PC-3 (cell line): Measurements from ENCODE around the gene ACKR1. TPM values are rescaled to one million over a fixed set of nuclear protein-coding genes. Genes with fewer than 3 reads are reported as not detected.

ENCODE experiments used
- ATAC-seq: fragments of 200-7000 bp; cut with Tn5 transposase; 2 replicates; pipeline ENCODE4 v1.9.1; 2020; ENCODE audit warnings: mild to moderate bottlenecking, moderate library complexity
- BruUV-seq: library from RNA; stranded (reverse); fragments of 400-500 nt; replicated peaks from 2 replicates; lab custom pipeline; 2021; lab: Mats Ljungman, UMichigan
- CTCF ChIA-PET: fragments of 300-600 bp; sonication (Branson Sonifier 250); formaldehyde crosslinking; loops from one replicate; lab custom pipeline; 2022; ENCODE audit warnings: antibody characterized with exemption; lab: Charles Lee
- POLR2A ChIA-PET: fragments of 300-600 bp; sonication (Branson Sonifier 250); formaldehyde crosslinking; loops from one replicate; lab custom pipeline; 2022; ENCODE audit warnings: antibody characterized with exemption; ENCODE audit not compliant: unreplicated experiment; lab: Charles Lee
- DNase-seq: peaks from one replicate; pipeline ENCODE4 v3.0.0-alpha.2; 2015
- H2AFZ ChIP-seq: fragments of 300-600 bp; sonication (generic); 2 replicates; pipeline ENCODE4 v1.6.0; 2016; ENCODE audit warnings: antibody characterized with exemption, low read length
- H3F3A ChIP-seq: fragments of 300-600 bp; sonication (generic); one replicate; pipeline ENCODE4 v1.6.0; 2017; ENCODE audit warnings: antibody characterized with exemption, low read length, control low read depth, mild to moderate bottlenecking; ENCODE audit not compliant: unreplicated experiment
- H3K27ac ChIP-seq: fragments of 300-600 bp; sonication (generic); 2 replicates; pipeline ENCODE4 v1.5.1; 2016; ENCODE audit warnings: mild to moderate bottlenecking, low read length
- H3K27me3 ChIP-seq: fragments of 300-600 bp; sonication (generic); 2 replicates; pipeline ENCODE4 v1.6.1; 2016; ENCODE audit warnings: low read length, mixed read lengths
- H3K36me3 ChIP-seq: fragments of 300-600 bp; sonication (generic); 2 replicates; pipeline ENCODE4 v1.6.1; 2016; ENCODE audit warnings: low read depth, mixed run types, low read length, mixed read lengths
- H3K4me1 ChIP-seq: fragments of 300-600 bp; sonication (generic); 2 replicates; pipeline ENCODE4 v1.5.1; 2016; ENCODE audit warnings: low read length; ENCODE audit not compliant: insufficient read depth
- H3K4me2 ChIP-seq: fragments of 300-600 bp; sonication (generic); 2 replicates; pipeline ENCODE4 v1.6.0; 2016; ENCODE audit warnings: low read length
- H3K4me3 ChIP-seq: fragments of 300-600 bp; sonication (generic); 2 replicates; pipeline ENCODE4 v1.5.1; 2016; ENCODE audit warnings: mild to moderate bottlenecking, low read length, mixed read lengths
- H3K79me2 ChIP-seq: fragments of 300-600 bp; sonication (generic); 2 replicates; pipeline ENCODE4 v1.6.1; 2017; ENCODE audit warnings: low read length, mixed read lengths
- H3K9ac ChIP-seq: fragments of 300-600 bp; sonication (generic); 2 replicates; pipeline ENCODE4 v1.6.0; 2016; ENCODE audit warnings: mild to moderate bottlenecking, low read length
- H3K9me2 ChIP-seq: fragments of 300-600 bp; sonication (generic); replicated peaks from 2 replicates; pipeline ENCODE4 v1.6.1; 2016; ENCODE audit warnings: mixed run types, low read length, mixed read lengths
- H3K9me3 ChIP-seq: fragments of 300-600 bp; sonication (generic); 2 replicates; pipeline ENCODE4 v1.6.1; 2016; ENCODE audit warnings: low read length, mixed read lengths
- H4K20me1 ChIP-seq: fragments of 300-600 bp; sonication (generic); 2 replicates; pipeline ENCODE4 v1.6.1; 2016; ENCODE audit warnings: low read length, mixed read lengths
- EZH2 ChIP-seq: fragments of 300-600 bp; sonication (generic); IDR thresholded peaks from one replicate; pipeline ENCODE4 v1.6.1; 2017; ENCODE audit warnings: antibody characterized with exemption, mild to moderate bottlenecking, low read length; ENCODE audit not compliant: unreplicated experiment
- EZH2phosphoT487 ChIP-seq: fragments of 300-600 bp; sonication (generic); IDR thresholded peaks from 2 replicates; pipeline ENCODE4 v1.6.1; 2018; ENCODE audit warnings: mild to moderate bottlenecking, antibody characterized with exemption, low read length, borderline replicate concordance
- intact Hi-C: fragments of 100-400 bp; cut with micrococcal nuclease; formaldehyde crosslinking; loops from 2 replicates; pipeline ENCODE4 v1.9.0; 2023
- total RNA-seq: library from RNA; depleted of rRNA; stranded (reverse); fragments of >200 nt; gene quantifications from 2 replicates; pipeline ENCODE4 v1.2.3, GENCODE V29; 2014
- TF ChIP-seq, protein P1 (sequence below): fragments of 300-600 bp; sonication (generic); conservative IDR thresholded peaks from 2 replicates; pipeline ENCODE4 v1.5.1; 2017; ENCODE audit warnings: antibody characterized with exemption, low read depth, mild to moderate bottlenecking, low read length

ACKR1 gene
- total RNA-seq, 1 experiment from 2014 or later, result not detected

DNA sequence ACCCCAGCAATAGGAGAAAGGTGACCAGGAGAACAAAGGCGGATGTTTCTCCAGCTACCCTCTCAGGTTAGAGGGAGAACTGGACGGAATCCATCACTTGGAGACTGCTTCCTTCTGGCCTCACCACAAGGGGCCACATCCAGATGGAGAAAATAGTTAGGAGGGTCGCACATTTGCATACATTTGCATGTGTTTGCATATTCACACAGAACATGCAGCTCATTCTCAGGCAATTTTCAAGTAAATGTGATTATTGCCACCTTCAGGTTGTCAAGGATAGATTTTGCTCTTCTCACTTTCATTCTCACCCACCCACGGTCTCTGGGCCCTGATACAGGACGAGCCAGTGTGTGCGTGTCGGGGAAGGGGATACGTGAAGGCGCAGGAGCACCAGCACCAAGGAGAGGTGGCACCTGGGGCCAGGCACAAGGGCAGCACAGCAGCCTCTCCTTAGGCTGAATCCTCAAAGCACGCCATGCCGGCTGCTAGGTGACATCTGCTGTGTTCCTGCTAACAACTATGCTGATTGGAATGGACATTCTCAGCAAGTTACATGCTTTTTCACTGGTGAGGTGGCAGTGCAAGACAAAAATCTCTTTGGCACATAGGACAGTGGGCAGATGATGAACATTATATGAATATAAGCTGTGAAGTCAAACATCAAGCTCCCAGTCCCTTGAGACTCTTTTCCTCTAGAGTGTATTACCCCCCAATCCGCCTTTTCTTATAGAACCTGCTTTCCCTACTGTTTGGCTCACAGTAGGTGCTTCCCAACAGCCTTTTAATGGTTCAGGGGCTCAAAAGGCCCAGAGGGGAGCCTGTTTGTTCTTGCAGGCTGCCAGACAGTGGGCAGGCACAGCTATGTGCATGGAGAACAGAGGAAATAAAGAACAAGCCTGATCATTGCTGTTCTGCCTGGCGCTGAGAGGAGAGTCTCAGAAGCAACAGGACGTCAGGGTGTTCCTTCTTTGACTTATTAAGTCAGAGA is 14.3 kb downstream of the ACKR1 start:
- H3K79me2 ChIP-seq, result no peaks in the 10 kb centered on the region
- peaks cover 11% of the 10 kb centered on the region; the same call in 1 of the 2 replicates for H3K27me3 ChIP-seq
- H2AFZ ChIP-seq, result no peak overlapping the region
- TF ChIP-seq, protein P1, sequence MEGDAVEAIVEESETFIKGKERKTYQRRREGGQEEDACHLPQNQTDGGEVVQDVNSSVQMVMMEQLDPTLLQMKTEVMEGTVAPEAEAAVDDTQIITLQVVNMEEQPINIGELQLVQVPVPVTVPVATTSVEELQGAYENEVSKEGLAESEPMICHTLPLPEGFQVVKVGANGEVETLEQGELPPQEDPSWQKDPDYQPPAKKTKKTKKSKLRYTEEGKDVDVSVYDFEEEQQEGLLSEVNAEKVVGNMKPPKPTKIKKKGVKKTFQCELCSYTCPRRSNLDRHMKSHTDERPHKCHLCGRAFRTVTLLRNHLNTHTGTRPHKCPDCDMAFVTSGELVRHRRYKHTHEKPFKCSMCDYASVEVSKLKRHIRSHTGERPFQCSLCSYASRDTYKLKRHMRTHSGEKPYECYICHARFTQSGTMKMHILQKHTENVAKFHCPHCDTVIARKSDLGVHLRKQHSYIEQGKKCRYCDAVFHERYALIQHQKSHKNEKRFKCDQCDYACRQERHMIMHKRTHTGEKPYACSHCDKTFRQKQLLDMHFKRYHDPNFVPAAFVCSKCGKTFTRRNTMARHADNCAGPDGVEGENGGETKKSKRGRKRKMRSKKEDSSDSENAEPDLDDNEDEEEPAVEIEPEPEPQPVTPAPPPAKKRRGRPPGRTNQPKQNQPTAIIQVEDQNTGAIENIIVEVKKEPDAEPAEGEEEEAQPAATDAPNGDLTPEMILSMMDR, result no peak
- TF ChIP-seq EZH2phosphoT487 (no peak), EZH2 (no peak)
- ATAC-seq (no peak), DNase-seq (no peak)
- H3K4me1 ChIP-seq, result peaks cover 15% of the 10 kb centered on the region
- H3K9me2 ChIP-seq, result no peaks in the 10 kb centered on the region
- H3K4me2 ChIP-seq, result no peak overlapping the region
- H3K9me3 ChIP-seq, result no peaks in the 10 kb centered on the region
- BruUV-seq, result no TSS peak
- ChIA-PET CTCF (no interaction called here), POLR2A (no interaction called here)
- no peak overlapping the region for H3K9ac ChIP-seq
- H3K36me3 ChIP-seq, result no peaks in the 10 kb centered on the region
- no peak overlapping the region for H3K27ac ChIP-seq
- H4K20me1 ChIP-seq, result no peaks in the 10 kb centered on the region
- no peaks in the 10 kb centered on the region for H3F3A ChIP-seq
- intact Hi-C loops, result no loop called here
- no peak overlapping the region for H3K4me3 ChIP-seq

DNA sequence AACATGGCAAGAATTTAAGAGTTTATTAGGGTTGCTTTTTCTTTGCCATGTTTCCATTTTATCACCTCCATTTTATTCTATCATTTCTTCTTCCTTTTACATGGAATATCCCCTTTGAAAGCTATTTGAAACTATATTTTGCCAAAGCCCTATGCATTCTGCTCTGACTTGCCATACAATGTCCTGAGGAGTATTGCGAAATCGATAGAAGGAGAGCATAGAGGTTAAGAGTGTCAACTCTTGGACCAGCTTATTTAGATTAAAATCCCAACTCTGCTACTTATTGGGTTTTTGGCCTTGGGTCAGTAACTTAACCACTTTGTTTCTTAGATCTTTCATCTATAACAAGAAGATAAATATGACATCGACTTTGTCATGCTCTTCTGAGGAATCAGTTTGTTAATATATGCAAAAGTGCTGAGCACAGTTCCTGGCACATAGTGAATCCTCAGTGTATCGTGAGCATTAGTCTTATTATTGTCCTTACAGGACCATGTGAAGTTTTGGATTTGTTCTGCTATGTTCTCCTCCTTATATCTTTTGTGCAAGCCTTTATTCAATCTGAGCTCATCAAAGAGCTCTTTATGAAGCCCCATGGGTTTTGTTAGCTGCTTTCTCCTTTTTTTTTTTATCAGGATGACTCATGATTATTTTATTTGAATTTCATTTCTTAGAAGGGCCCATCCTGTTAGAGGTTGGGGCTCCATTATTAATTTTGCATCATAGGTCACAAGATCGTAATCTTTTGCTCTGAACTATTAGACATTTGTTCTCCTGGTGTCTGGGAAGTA is 17.6 kb downstream of the ACKR1 start:
- 0 out of 2 replicates have a peak, but pooled peaks cover 3% of the 10 kb centered on the region for H3K27me3 ChIP-seq
- no peaks in the 10 kb centered on the region for H3K9me2 ChIP-seq
- H4K20me1 ChIP-seq, result no peaks in the 10 kb centered on the region
- no TSS peak for BruUV-seq
- intact Hi-C loops, result no loop called here
- peaks cover 15% of the 10 kb centered on the region for H3K4me1 ChIP-seq
- DNase-seq, result peak; percentile 56
- no peak overlapping the region for H3K9ac ChIP-seq
- H3K36me3 ChIP-seq, result no peaks in the 10 kb centered on the region
- no peak overlapping the region for H3K27ac ChIP-seq
- no peak overlapping the region for H2AFZ ChIP-seq
- H3K9me3 ChIP-seq, result no peaks in the 10 kb centered on the region
- H3K4me3 ChIP-seq, result no peak overlapping the region
- ChIA-PET POLR2A (interaction anchor here (0.5 to 0.6 kb wide), 2 partner anchors 402 to 735 kb away, joined by 3 to 8 read pairs; no protein-coding TSS in a partner anchor), CTCF (interaction anchor here (0.6 to 1.3 kb wide), 2 partner anchors 8 to 20 kb away, joined by 4 read pairs; no protein-coding TSS in a partner anchor)
- ATAC-seq, result peak; percentile 52
- no peak for TF ChIP-seq EZH2
- no peaks in the 10 kb centered on the region for H3F3A ChIP-seq
- H3K79me2 ChIP-seq, result no peaks in the 10 kb centered on the region
- H3K4me2 ChIP-seq, result peak overlapping the region; percentile 36

GRCh38 chr1:159223004-159223403 is 18.3 kb downstream of the ACKR1 start:
- POLR2A ChIA-PET, result no interaction called here
- CTCF ChIA-PET, result interaction anchor here (1.3 kb wide), 1 partner anchor 9 kb away, joined by 4 read pairs; no protein-coding TSS in a partner anchor
- no peak overlapping the region for H3K4me2 ChIP-seq
- no peak for TF ChIP-seq EZH2phosphoT487
- no peak for TF ChIP-seq EZH2
- TF ChIP-seq, protein P1, result no peak
- peak; percentile 35 for ATAC-seq
- H3K4me1 ChIP-seq, result peaks cover 17% of the 10 kb centered on the region
- no peaks in the 10 kb centered on the region for H4K20me1 ChIP-seq
- H3K9me3 ChIP-seq, result no peaks in the 10 kb centered on the region
- no peaks in the 10 kb centered on the region for H3K9me2 ChIP-seq
- intact Hi-C loops, result no loop called here
- no peak overlapping the region for H2AFZ ChIP-seq
- no peaks in the 10 kb centered on the region for H3K79me2 ChIP-seq
- no peaks in the 10 kb centered on the region for H3K27me3 ChIP-seq
- H3F3A ChIP-seq, result no peaks in the 10 kb centered on the region
- H3K27ac ChIP-seq, result no peak overlapping the region
- peak; percentile 12 for DNase-seq
- no peak overlapping the region for H3K9ac ChIP-seq
- no peak overlapping the region for H3K4me3 ChIP-seq
- H3K36me3 ChIP-seq, result no peaks in the 10 kb centered on the region
- BruUV-seq, result no TSS peak
